ENCODE measurements around the gene DDX3X. TPM values are rescaled to one million over a fixed set of nuclear protein-coding genes. Genes with fewer than 3 reads are reported as not detected.
"Not testable (repeated sequence)": the region's sequence is repeated elsewhere in the genome, so short reads cannot be mapped to it uniquely, and the experiment has no call there.

Gene DDX3X
- total and polyA plus RNA-seq, 4 donors, result 121 to 284 (median 199) TPM

DNA sequence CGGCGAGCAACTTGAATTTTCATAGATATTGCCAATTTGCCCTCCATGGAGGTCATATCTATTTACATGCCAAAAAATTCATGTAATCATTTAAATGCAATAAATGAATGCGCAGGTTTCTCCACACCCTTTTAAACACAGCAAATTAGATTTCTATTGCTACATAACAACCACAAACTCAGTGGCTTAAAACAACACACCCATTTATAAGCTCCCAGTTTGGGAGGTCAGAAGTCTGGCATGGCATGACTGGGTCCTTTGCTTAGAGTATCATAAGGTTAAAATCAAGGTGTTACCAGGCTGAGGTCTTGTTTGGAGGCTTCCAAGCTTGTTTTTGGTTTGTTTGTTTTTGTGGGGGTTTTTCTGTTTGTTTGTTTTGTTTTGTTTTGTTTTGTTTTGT lies 63.3 kb downstream of the DDX3X start:
- H3K4me3 ChIP-seq (ENCODE audit: low read depth, low read length), result no peak overlapping the region
- H3K9me3 ChIP-seq (ENCODE audit: control insufficient read depth, insufficient read depth, low read length), result no peaks in the 10 kb centered on the region
- 100% methylated on average over 2 of the region's 3 CpGs for WGBS (ENCODE audit: insufficient coverage)
- H3K4me1 ChIP-seq (ENCODE audit: control insufficient read depth, insufficient read depth, low read length), result no peaks in the 10 kb centered on the region
- H3K27ac ChIP-seq (ENCODE audit: low read depth, low read length), result no peak overlapping the region
- H3K27me3 ChIP-seq (ENCODE audit: control insufficient read depth, insufficient read depth, low read length), result peaks cover 5% of the 10 kb centered on the region
- no peaks in the 10 kb centered on the region for H3K36me3 ChIP-seq (ENCODE audit: control insufficient read depth, insufficient read depth, low read length)
- DNase-seq (ENCODE audit: low read depth in 4 of 6, low spot score in 6 of 6), result no peak

GRCh38 chrX:41397768-41398167 lies 63.8 kb downstream of the DDX3X start:
- 89% methylated on average over 1 of the region's 2 CpGs for WGBS (ENCODE audit: insufficient coverage)
- Histone ChIP-seq H3K4me3 (ENCODE audit: low read depth, low read length) (no peak overlapping the region), H3K27ac (ENCODE audit: low read depth, low read length) (no peak overlapping the region), H3K36me3 (ENCODE audit: control insufficient read depth, insufficient read depth, low read length) (no peaks in the 10 kb centered on the region), H3K4me1 (ENCODE audit: control insufficient read depth, insufficient read depth, low read length) (no peaks in the 10 kb centered on the region), H3K9me3 (ENCODE audit: control insufficient read depth, insufficient read depth, low read length) (no peaks in the 10 kb centered on the region), H3K27me3 (ENCODE audit: control insufficient read depth, insufficient read depth, low read length) (peaks cover 5% of the 10 kb centered on the region)
- DNase-seq (ENCODE audit: low read depth in 4 of 6, low spot score in 6 of 6), result no peak

GRCh38 chrX:41402556-41402955 lies 68.6 kb downstream of the DDX3X start:
- DNase-seq (ENCODE audit: low read depth in 4 of 6, low spot score in 6 of 6); H3K36me3 ChIP-seq (ENCODE audit: control insufficient read depth, insufficient read depth, low read length); H3K4me1 ChIP-seq (ENCODE audit: control insufficient read depth, insufficient read depth, low read length); H3K27ac ChIP-seq (ENCODE audit: low read depth, low read length); H3K4me3 ChIP-seq (ENCODE audit: low read depth, low read length); H3K9me3 ChIP-seq (ENCODE audit: control insufficient read depth, insufficient read depth, low read length); H3K27me3 ChIP-seq (ENCODE audit: control insufficient read depth, insufficient read depth, low read length): not testable (repeated sequence)
- no CpG with 5 or more reads among the region's 2 CpGs for WGBS (ENCODE audit: insufficient coverage)

- H3K4me1 ChIP-seq (ENCODE audit: control insufficient read depth, insufficient read depth, low read length), result no peaks in the 10 kb centered on the region
- H3K9me3 ChIP-seq (ENCODE audit: control insufficient read depth, insufficient read depth, low read length), result no peaks in the 10 kb centered on the region
- DNase-seq (ENCODE audit: low read depth in 4 of 6, low spot score in 6 of 6), result no peak
- no peak overlapping the region for H3K27ac ChIP-seq (ENCODE audit: low read depth, low read length)
- H3K27me3 ChIP-seq (ENCODE audit: control insufficient read depth, insufficient read depth, low read length), result peaks cover 11% of the 10 kb centered on the region
- 63% methylated on average over 6 of the region's 6 CpGs for WGBS (ENCODE audit: insufficient coverage)
- no peak overlapping the region for H3K4me3 ChIP-seq (ENCODE audit: low read depth, low read length)
- H3K36me3 ChIP-seq (ENCODE audit: control insufficient read depth, insufficient read depth, low read length), result no peaks in the 10 kb centered on the region
Measured at GRCh38 chrX:41405551-41405950, 71.6 kb downstream of the DDX3X start.

DNA sequence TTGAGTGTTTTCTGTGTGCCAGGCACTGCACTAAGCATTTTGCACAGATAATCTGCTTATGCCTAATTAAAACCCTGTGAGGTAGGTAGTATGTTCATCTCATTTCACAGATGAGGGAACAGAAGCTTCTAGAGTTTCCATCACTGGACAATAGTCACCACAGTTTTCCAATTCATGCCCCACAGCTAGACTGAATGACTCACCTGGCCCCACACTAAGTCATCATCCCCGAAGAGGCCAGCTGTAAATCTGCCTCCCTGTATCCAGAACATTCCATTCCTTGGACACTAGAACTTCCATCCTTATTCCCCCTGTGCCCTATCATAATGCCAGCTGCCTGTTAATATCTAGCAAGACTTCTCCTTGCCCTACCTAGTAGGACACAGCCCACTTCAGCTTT lies 72.2 kb downstream of the DDX3X start:
- no peak for DNase-seq (ENCODE audit: low read depth in 4 of 6, low spot score in 6 of 6)
- Histone ChIP-seq H3K9me3 (ENCODE audit: control insufficient read depth, insufficient read depth, low read length) (no peaks in the 10 kb centered on the region), H3K36me3 (ENCODE audit: control insufficient read depth, insufficient read depth, low read length) (no peaks in the 10 kb centered on the region), H3K27ac (ENCODE audit: low read depth, low read length) (no peak overlapping the region), H3K4me3 (ENCODE audit: low read depth, low read length) (no peak overlapping the region), H3K27me3 (ENCODE audit: control insufficient read depth, insufficient read depth, low read length) (peaks cover 11% of the 10 kb centered on the region), H3K4me1 (ENCODE audit: control insufficient read depth, insufficient read depth, low read length) (no peaks in the 10 kb centered on the region)
- 80% methylated on average over 1 of the region's 1 CpG for WGBS (ENCODE audit: insufficient coverage)

- WGBS (ENCODE audit: insufficient coverage), result 67% methylated on average over 1 of the region's 4 CpGs
- no peaks in the 10 kb centered on the region for H3K36me3 ChIP-seq (ENCODE audit: control insufficient read depth, insufficient read depth, low read length)
- H3K4me1 ChIP-seq (ENCODE audit: control insufficient read depth, insufficient read depth, low read length), result no peaks in the 10 kb centered on the region
- no peak overlapping the region for H3K4me3 ChIP-seq (ENCODE audit: low read depth, low read length)
- no peak for DNase-seq (ENCODE audit: low read depth in 4 of 6, low spot score in 6 of 6)
- H3K9me3 ChIP-seq (ENCODE audit: control insufficient read depth, insufficient read depth, low read length), result no peaks in the 10 kb centered on the region
- peaks cover 14% of the 10 kb centered on the region for H3K27me3 ChIP-seq (ENCODE audit: control insufficient read depth, insufficient read depth, low read length)
- H3K27ac ChIP-seq (ENCODE audit: low read depth, low read length), result no peak overlapping the region
Measured at GRCh38 chrX:41407816-41408215, 73.9 kb downstream of the DDX3X start.

DNA sequence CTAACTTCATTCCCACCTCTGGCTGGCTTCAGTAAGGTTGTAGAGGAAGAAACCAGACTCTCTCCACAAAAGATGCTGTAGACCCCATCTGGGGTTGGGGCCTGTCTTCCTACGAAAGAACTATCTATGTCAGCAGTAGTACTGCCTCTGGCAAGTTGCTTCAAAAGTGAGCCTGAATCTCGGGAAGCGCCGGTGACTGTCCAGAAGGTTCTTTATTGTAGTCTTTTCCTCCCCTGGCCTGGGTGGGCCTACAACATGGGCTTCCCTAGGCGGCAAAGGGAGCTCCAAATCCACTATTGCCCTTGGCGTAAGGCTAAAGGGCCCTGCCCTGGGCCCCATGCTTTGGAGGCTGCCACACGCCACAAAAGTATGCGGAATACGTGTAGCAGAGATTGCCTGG lies 74.6 kb downstream of the DDX3X start:
- H3K4me1 ChIP-seq (ENCODE audit: control insufficient read depth, insufficient read depth, low read length), result no peaks in the 10 kb centered on the region
- no peak overlapping the region for H3K27ac ChIP-seq (ENCODE audit: low read depth, low read length)
- DNase-seq (ENCODE audit: low read depth in 4 of 6, low spot score in 6 of 6), result no peak
- no peaks in the 10 kb centered on the region for H3K9me3 ChIP-seq (ENCODE audit: control insufficient read depth, insufficient read depth, low read length)
- H3K36me3 ChIP-seq (ENCODE audit: control insufficient read depth, insufficient read depth, low read length), result no peaks in the 10 kb centered on the region
- 88% methylated on average over 9 of the region's 9 CpGs for WGBS (ENCODE audit: insufficient coverage)
- H3K4me3 ChIP-seq (ENCODE audit: low read depth, low read length), result no peak overlapping the region
- H3K27me3 ChIP-seq (ENCODE audit: control insufficient read depth, insufficient read depth, low read length), result peaks cover 14% of the 10 kb centered on the region

- Histone ChIP-seq H3K27ac (ENCODE audit: low read depth, low read length) (no peak overlapping the region), H3K9me3 (ENCODE audit: control insufficient read depth, insufficient read depth, low read length) (no peaks in the 10 kb centered on the region), H3K4me1 (ENCODE audit: control insufficient read depth, insufficient read depth, low read length) (no peaks in the 10 kb centered on the region), H3K4me3 (ENCODE audit: low read depth, low read length) (no peak overlapping the region), H3K27me3 (ENCODE audit: control insufficient read depth, insufficient read depth, low read length) (peaks cover 14% of the 10 kb centered on the region), H3K36me3 (ENCODE audit: control insufficient read depth, insufficient read depth, low read length) (no peaks in the 10 kb centered on the region)
- 62% methylated on average over 2 of the region's 5 CpGs for WGBS (ENCODE audit: insufficient coverage)
- DNase-seq (ENCODE audit: low read depth in 4 of 6, low spot score in 6 of 6), result no peak
Measured at GRCh38 chrX:41409006-41409405, 75.0 kb downstream of the DDX3X start.

- WGBS (ENCODE audit: insufficient coverage), result 94% methylated on average over 6 of the region's 10 CpGs
- not testable (repeated sequence) for H3K36me3 ChIP-seq (ENCODE audit: control insufficient read depth, insufficient read depth, low read length); DNase-seq (ENCODE audit: low read depth in 4 of 6, low spot score in 6 of 6); H3K27me3 ChIP-seq (ENCODE audit: control insufficient read depth, insufficient read depth, low read length); H3K9me3 ChIP-seq (ENCODE audit: control insufficient read depth, insufficient read depth, low read length); H3K4me1 ChIP-seq (ENCODE audit: control insufficient read depth, insufficient read depth, low read length); H3K27ac ChIP-seq (ENCODE audit: low read depth, low read length); H3K4me3 ChIP-seq (ENCODE audit: low read depth, low read length)
Measured at GRCh38 chrX:41411222-41411621, 77.3 kb downstream of the DDX3X start.

GRCh38 chrX:41412261-41413081 lies 78.5 kb downstream of the DDX3X start:
- Histone ChIP-seq H3K4me3 (ENCODE audit: low read depth, low read length) (no peak overlapping the region), H3K9me3 (ENCODE audit: control insufficient read depth, insufficient read depth, low read length) (no peaks in the 10 kb centered on the region), H3K4me1 (ENCODE audit: control insufficient read depth, insufficient read depth, low read length) (no peaks in the 10 kb centered on the region), H3K27ac (ENCODE audit: low read depth, low read length) (no peak overlapping the region), H3K27me3 (ENCODE audit: control insufficient read depth, insufficient read depth, low read length) (peaks cover 7% of the 10 kb centered on the region), H3K36me3 (ENCODE audit: control insufficient read depth, insufficient read depth, low read length) (no peaks in the 10 kb centered on the region)
- DNase-seq (ENCODE audit: low read depth in 4 of 6, low spot score in 6 of 6), result no peak
- 77% methylated on average over 4 of the region's 9 CpGs for WGBS (ENCODE audit: insufficient coverage)

Measured in spinal cord (tissue), 10 donors.